MM.1S (cell line): Measurements from ENCODE around the gene SLC6A3.

Source experiments
- DNase-seq: peaks from one replicate; pipeline ENCODE4 v3.0.0-alpha.2; 2015
- H2AFZ ChIP-seq: fragments of 300-600 bp; sonication (generic); 2 replicates; pipeline ENCODE4 v1.6.0; 2016; ENCODE audit warnings: antibody characterized with exemption, low read length
- H3F3A ChIP-seq: fragments of 300-600 bp; sonication (generic); 2 replicates; pipeline ENCODE4 v1.6.1; 2016; ENCODE audit warnings: mild to moderate bottlenecking, antibody characterized with exemption, low read length, moderate library complexity, mixed read lengths; ENCODE audit not compliant: insufficient read depth
- H3K27ac ChIP-seq: fragments of 300-600 bp; sonication (generic); 2 replicates; pipeline ENCODE4 v1.5.1; 2016; ENCODE audit warnings: mild to moderate bottlenecking, low read length
- H3K27me3 ChIP-seq: fragments of 300-600 bp; sonication (generic); replicated peaks from 2 replicates; pipeline ENCODE4 v1.6.0; 2016; ENCODE audit warnings: low read length; ENCODE audit not compliant: insufficient read depth
- H3K36me3 ChIP-seq: fragments of 300-600 bp; sonication (generic); replicated peaks from 2 replicates; pipeline ENCODE4 v1.6.1; 2016; ENCODE audit warnings: mild to moderate bottlenecking, low read length, mixed read lengths; ENCODE audit not compliant: insufficient read depth
- H3K4me1 ChIP-seq: fragments of 300-600 bp; sonication (generic); 2 replicates; pipeline ENCODE4 v1.6.1; 2016; ENCODE audit warnings: low read length, mixed read lengths
- H3K4me2 ChIP-seq: fragments of 300-600 bp; sonication (generic); 2 replicates; pipeline ENCODE4 v1.6.0; 2016; ENCODE audit warnings: low read depth, low read length
- H3K4me3 ChIP-seq: fragments of 300-600 bp; sonication (generic); 2 replicates; pipeline ENCODE4 v1.5.1; 2016; ENCODE audit warnings: low read length, mixed read lengths
- H3K79me2 ChIP-seq: fragments of 300-600 bp; sonication (generic); 2 replicates; pipeline ENCODE4 v1.6.1; 2016; ENCODE audit warnings: mixed run types, low read length, mixed read lengths
- H3K9ac ChIP-seq: fragments of 300-600 bp; sonication (generic); 2 replicates; pipeline ENCODE4 v1.6.1; 2016; ENCODE audit warnings: low read length, mixed read lengths
- H3K9me2 ChIP-seq: fragments of 300-600 bp; sonication (generic); replicated peaks from 2 replicates; pipeline ENCODE4 v1.6.1; 2016; ENCODE audit warnings: mild to moderate bottlenecking, low read length, mixed read lengths; ENCODE audit not compliant: insufficient read depth
- H3K9me3 ChIP-seq: fragments of 300-600 bp; sonication (generic); replicated peaks from 2 replicates; pipeline ENCODE4 v1.6.1; 2016; ENCODE audit warnings: mild to moderate bottlenecking, low read length, mixed read lengths; ENCODE audit not compliant: insufficient read depth
- H4K20me1 ChIP-seq: fragments of 300-600 bp; sonication (generic); 2 replicates; pipeline ENCODE4 v1.6.1; 2016; ENCODE audit warnings: mild to moderate bottlenecking, low read length, moderate library complexity, mixed read lengths; ENCODE audit not compliant: insufficient read depth
- EZH2 ChIP-seq: fragments of 300-600 bp; sonication (generic); optimal IDR thresholded peaks from 2 replicates; pipeline ENCODE3; 2017; ENCODE audit warnings: low read depth, mild to moderate bottlenecking, antibody characterized with exemption, low read length, mixed read lengths
- EZH2phosphoT487 ChIP-seq: fragments of 300-600 bp; sonication (generic); IDR thresholded peaks from 2 replicates; pipeline ENCODE4 v1.6.1; 2018; ENCODE audit warnings: antibody characterized with exemption, low read length
- TF ChIP-seq, protein P1 (sequence below): fragments of 300-600 bp; sonication (generic); IDR thresholded peaks from 2 replicates; pipeline ENCODE4 v1.5.1; 2016; ENCODE audit warnings: antibody characterized with exemption, low read length, mixed read lengths

Gene SLC6A3

DNA sequence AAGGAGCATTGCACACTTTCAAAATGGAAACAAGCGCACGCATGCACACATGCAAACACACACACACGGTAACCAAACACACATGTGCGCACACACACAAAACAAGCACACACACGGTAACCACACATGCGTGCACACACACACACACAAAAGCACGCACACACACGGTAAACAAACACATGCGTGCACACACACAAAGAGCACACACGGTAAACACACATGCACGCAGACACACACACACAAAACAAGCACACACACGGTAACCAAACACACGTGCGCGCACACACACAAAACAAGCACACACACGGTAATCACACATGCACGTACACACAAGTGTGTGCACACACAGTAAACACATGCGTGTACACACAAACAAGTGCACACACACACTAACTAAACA is 19.3 kb upstream of the SLC6A3 start:
- peaks cover 8% of the 10 kb centered on the region; the same call in 1 of the 2 replicates for H3F3A ChIP-seq
- peaks cover 41% of the 10 kb centered on the region for H3K36me3 ChIP-seq

DNA sequence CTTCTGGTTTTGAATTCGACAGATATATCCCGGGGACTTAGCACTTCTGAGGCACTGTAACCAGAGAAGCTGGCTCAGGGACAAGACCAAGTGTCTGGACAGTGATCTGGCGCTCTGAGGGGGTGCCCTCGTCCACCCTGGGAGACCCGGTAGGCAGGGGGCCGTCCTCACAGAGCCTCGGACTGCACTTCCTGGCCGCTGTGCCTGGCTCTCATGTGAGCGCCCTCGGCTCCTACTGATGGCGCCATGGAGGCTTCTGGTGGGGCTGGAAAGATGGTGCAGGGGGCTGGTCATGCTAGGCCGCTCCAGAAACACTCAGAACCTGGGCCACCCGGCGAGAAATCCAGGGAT is 18.8 kb upstream of the SLC6A3 start:
- H3K27ac ChIP-seq: no peak overlapping the region
- peaks cover 8% of the 10 kb centered on the region; the same call in 1 of the 2 replicates for H3F3A ChIP-seq
- no peak overlapping the region for H3K9ac ChIP-seq
- no peak overlapping the region for H2AFZ ChIP-seq
- H3K9me3 ChIP-seq: no peaks in the 10 kb centered on the region
- TF ChIP-seq EZH2phosphoT487: no peak
- TF ChIP-seq EZH2: no peak
- TF ChIP-seq, protein P1, sequence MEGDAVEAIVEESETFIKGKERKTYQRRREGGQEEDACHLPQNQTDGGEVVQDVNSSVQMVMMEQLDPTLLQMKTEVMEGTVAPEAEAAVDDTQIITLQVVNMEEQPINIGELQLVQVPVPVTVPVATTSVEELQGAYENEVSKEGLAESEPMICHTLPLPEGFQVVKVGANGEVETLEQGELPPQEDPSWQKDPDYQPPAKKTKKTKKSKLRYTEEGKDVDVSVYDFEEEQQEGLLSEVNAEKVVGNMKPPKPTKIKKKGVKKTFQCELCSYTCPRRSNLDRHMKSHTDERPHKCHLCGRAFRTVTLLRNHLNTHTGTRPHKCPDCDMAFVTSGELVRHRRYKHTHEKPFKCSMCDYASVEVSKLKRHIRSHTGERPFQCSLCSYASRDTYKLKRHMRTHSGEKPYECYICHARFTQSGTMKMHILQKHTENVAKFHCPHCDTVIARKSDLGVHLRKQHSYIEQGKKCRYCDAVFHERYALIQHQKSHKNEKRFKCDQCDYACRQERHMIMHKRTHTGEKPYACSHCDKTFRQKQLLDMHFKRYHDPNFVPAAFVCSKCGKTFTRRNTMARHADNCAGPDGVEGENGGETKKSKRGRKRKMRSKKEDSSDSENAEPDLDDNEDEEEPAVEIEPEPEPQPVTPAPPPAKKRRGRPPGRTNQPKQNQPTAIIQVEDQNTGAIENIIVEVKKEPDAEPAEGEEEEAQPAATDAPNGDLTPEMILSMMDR: no peak
- DNase-seq: no peak
- H3K4me3 ChIP-seq: no peak overlapping the region
- no peaks in the 10 kb centered on the region for H3K79me2 ChIP-seq
- H4K20me1 ChIP-seq: no peaks in the 10 kb centered on the region
- H3K27me3 ChIP-seq: no peaks in the 10 kb centered on the region
- H3K9me2 ChIP-seq: no peaks in the 10 kb centered on the region
- no peaks in the 10 kb centered on the region for H3K4me1 ChIP-seq
- peaks cover 41% of the 10 kb centered on the region for H3K36me3 ChIP-seq
- H3K4me2 ChIP-seq: no peak overlapping the region

More for the DNA sequence above, 19.3 kb upstream of the SLC6A3 start:
- Histone ChIP-seq H3K4me1 (no peaks in the 10 kb centered on the region), H2AFZ (no peak overlapping the region), H3K4me2 (no peak overlapping the region), H3K9ac (no peak overlapping the region), H3K27me3 (no peaks in the 10 kb centered on the region), H4K20me1 (no peaks in the 10 kb centered on the region), H3K9me3 (no peaks in the 10 kb centered on the region), H3K4me3 (no peak overlapping the region), H3K27ac (no peak overlapping the region), H3K9me2 (no peaks in the 10 kb centered on the region), H3K79me2 (no peaks in the 10 kb centered on the region)
- DNase-seq: no peak
- no peak for TF ChIP-seq EZH2phosphoT487
- TF ChIP-seq EZH2: no peak
- TF ChIP-seq, protein P1: no peak

DNA sequence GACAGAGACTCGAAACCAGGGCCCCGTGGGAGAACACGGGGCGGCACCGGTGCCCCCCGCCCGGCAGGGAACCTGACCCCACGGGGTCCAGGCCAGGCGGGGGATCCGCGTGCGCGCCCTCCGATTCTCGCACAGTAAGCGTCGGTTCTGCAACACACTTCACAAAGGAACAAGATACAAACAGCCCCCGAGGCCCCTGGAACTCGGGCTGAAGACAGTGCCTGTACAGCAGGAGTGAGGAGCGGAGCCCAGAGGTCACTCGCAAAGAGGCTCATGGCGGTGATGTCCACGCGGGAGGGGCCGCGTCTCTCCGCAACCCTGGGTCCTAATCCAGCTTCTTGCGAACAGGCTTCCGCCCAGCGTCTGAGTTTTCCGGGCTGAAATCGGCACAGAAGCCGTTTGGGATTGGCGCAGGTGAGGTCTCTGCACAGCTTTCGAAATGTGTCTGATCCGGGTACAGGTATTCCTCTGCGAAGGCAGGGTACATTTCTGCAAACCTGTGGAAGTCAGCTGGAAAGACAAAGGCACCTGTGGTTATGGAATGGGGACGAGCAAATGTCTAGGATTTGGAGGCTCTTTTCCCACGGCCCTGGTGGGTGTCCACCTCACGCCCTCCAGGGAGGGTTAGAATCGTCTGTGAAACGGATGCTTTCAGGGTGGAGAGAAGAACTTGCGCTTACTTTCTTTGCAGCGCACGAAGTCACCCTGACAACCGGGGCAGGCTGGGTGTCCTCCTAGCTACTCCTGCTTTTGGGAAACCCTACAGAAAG is 18.3 kb upstream of the SLC6A3 start:
- no peaks in the 10 kb centered on the region for H4K20me1 ChIP-seq
- no peaks in the 10 kb centered on the region for H3K27me3 ChIP-seq
- TF ChIP-seq EZH2phosphoT487: no peak
- no peak for TF ChIP-seq EZH2
- TF ChIP-seq, protein P1: no peak
- H2AFZ ChIP-seq: no peak overlapping the region
- H3K27ac ChIP-seq: no peak overlapping the region
- H3K9me2 ChIP-seq: no peaks in the 10 kb centered on the region
- no peaks in the 10 kb centered on the region for H3K79me2 ChIP-seq
- no peak for DNase-seq
- peaks cover 8% of the 10 kb centered on the region; the same call in 1 of the 2 replicates for H3F3A ChIP-seq
- H3K4me3 ChIP-seq: no peak overlapping the region
- no peaks in the 10 kb centered on the region for H3K4me1 ChIP-seq
- no peaks in the 10 kb centered on the region for H3K9me3 ChIP-seq
- H3K4me2 ChIP-seq: no peak overlapping the region
- peaks cover 41% of the 10 kb centered on the region for H3K36me3 ChIP-seq
- no peak overlapping the region for H3K9ac ChIP-seq
